K562 (cell line): Measurements from ENCODE around the gene GHDC. TPM values are rescaled to one million over a fixed set of nuclear protein-coding genes. Genes with fewer than 3 reads are reported as not detected.

Experiments used
- ATAC-seq: fragments of 200-7000 bp; cut with Tn5 transposase; 3 replicates; pipeline ENCODE4 v1.9.1; 2020; ENCODE audit warnings: moderate library complexity
- BruUV-seq: library from RNA; stranded (reverse); fragments of 400-500 nt; replicated peaks from 2 replicates; lab custom pipeline; 2021; lab: Mats Ljungman, UMichigan
- CTCF ChIA-PET: fragments of 300-600 bp; formaldehyde crosslinking; extraction: SDS; loops from one replicate; lab custom pipeline; 2021; ENCODE audit warnings: low intra/inter-chr PET ratio; lab: Yijun Ruan, JAX
- POLR2A ChIA-PET: fragments of 300-600, 350-650 bp; sonication (Branson Sonifier 250); formaldehyde crosslinking; extraction: SDS; loops from one replicate; lab custom pipeline; 2021; ENCODE audit warnings: antibody characterized with exemption, inconsistent platforms; lab: Yijun Ruan, JAX
- DNase-seq, 4 experiments: peaks; one replicate each; pipeline versions ENCODE4 v3.0.0 to v3.0.0-alpha.2; 2011 to 2018; ENCODE audit warnings: low spot score in 3 of 4, mixed read lengths in 3 of 4; ENCODE audit errors: extremely low read depth in 1 of 4
- FAIRE-seq: peaks from 2 replicates; lab custom pipeline; 2011; peaks lifted over from hg19 to GRCh38; lab: Jason Lieb, UNC
- H2AFZ ChIP-seq: 2 replicates; pipeline ENCODE4 v1.6.0; 2011; ENCODE audit warnings: low read depth, low read length, control low read depth, inconsistent platforms
- H3K27ac ChIP-seq: fragments of 200-600 bp; 3 replicates; pipeline ENCODE4 v1.8.0; 2011; ENCODE audit warnings: low read depth, mild to moderate bottlenecking, control low read depth, inconsistent platforms, low read length, moderate library complexity, mixed read lengths; ENCODE audit errors: extremely low read depth
- H3K27me3 ChIP-seq, 2 experiments: fragments of 300-600 bp in 1 of 2; 2 replicates in 1 of 2; 3 replicates in 1 of 2; pipeline versions ENCODE4 v1.6.0 to v1.8.0; 2011; ENCODE audit warnings: inconsistent platforms in 2 of 2, low read length in 2 of 2, mild to moderate bottlenecking in 1 of 2, mixed read lengths in 1 of 2, moderate library complexity in 1 of 2; ENCODE audit not compliant: control insufficient read depth in 2 of 2, insufficient read depth in 2 of 2
- H3K36me3 ChIP-seq: fragments of 300-600 bp; 3 replicates; pipeline ENCODE4 v1.8.0; 2011; ENCODE audit warnings: mild to moderate bottlenecking, low read length, inconsistent platforms; ENCODE audit not compliant: control insufficient read depth, insufficient read depth
- H3K4me1 ChIP-seq, 2 experiments: fragments of 200-600 bp in 1 of 2; replicated peaks in 1 of 2; 2 replicates in 1 of 2; 3 replicates in 1 of 2; pipeline versions ENCODE4 v1.5.1 to v1.8.0; 2011; ENCODE audit warnings: inconsistent platforms in 2 of 2, low read length in 2 of 2, mild to moderate bottlenecking in 1 of 2, mixed read lengths in 1 of 2, moderate library complexity in 1 of 2; ENCODE audit not compliant: control insufficient read depth in 2 of 2, insufficient read depth in 2 of 2
- H3K4me2 ChIP-seq: 2 replicates; pipeline ENCODE4 v1.6.1; 2011; ENCODE audit warnings: low read length, control low read depth, inconsistent platforms, mixed read lengths; ENCODE audit not compliant: insufficient read depth
- H3K4me3 ChIP-seq: fragments of 200-600 bp; sonication (generic), shearing (Covaris generic); 2 replicates; pipeline ENCODE4 v1.5.1; 2016; ENCODE audit warnings: control low read depth, inconsistent platforms
- H3K79me2 ChIP-seq: fragments of 200-600 bp; 3 replicates; pipeline ENCODE4 v1.8.0; 2011; ENCODE audit warnings: low read length, inconsistent platforms; ENCODE audit not compliant: control insufficient read depth, insufficient read depth
- H3K9ac ChIP-seq, 2 experiments: 2 replicates each; pipeline versions ENCODE4 v1.6.0 to v1.6.1; 2011; ENCODE audit warnings: low read depth in 2 of 2, low read length in 2 of 2, control low read depth in 1 of 2, inconsistent platforms in 1 of 2, mild to moderate bottlenecking in 1 of 2, mixed read lengths in 1 of 2; ENCODE audit not compliant: insufficient read depth in 1 of 2
- H3K9me1 ChIP-seq: one replicate; pipeline ENCODE4 v1.6.0; 2011; ENCODE audit warnings: inconsistent platforms, mild to moderate bottlenecking, low read length, moderate library complexity; ENCODE audit not compliant: control insufficient read depth, insufficient read depth
- H3K9me3 ChIP-seq: replicated peaks from 2 replicates; pipeline ENCODE4 v1.5.1; 2011; ENCODE audit warnings: low read depth, low read length, inconsistent platforms; ENCODE audit not compliant: control insufficient read depth, insufficient read depth
- H4K20me1 ChIP-seq: replicated peaks from 2 replicates; pipeline ENCODE4 v1.6.1; 2011; ENCODE audit warnings: low read length, inconsistent platforms, mixed read lengths; ENCODE audit not compliant: control insufficient read depth, insufficient read depth
- EZH2 ChIP-seq: IDR thresholded peaks from 2 replicates; pipeline ENCODE4 v1.6.1; 2012; ENCODE audit warnings: low read depth, mild to moderate bottlenecking, inconsistent platforms, low read length, borderline replicate concordance
- MAFK ChIP-seq: IDR thresholded peaks from 2 replicates; pipeline ENCODE4 v1.6.1; 2011; ENCODE audit warnings: low read length, improper control_type of control experiment
- RBM25 ChIP-seq: fragments of 200-400 bp; formaldehyde crosslinking; IDR thresholded peaks from 2 replicates; pipeline ENCODE4 v1.6.1; 2018; ENCODE audit warnings: low read length, low read depth, moderate library complexity; ENCODE audit not compliant: severe bottlenecking
- STAT6 ChIP-seq: sonication (generic); formaldehyde crosslinking; IDR thresholded peaks from 2 replicates; pipeline ENCODE4 v1.8.1; 2023; ENCODE audit warnings: mild to moderate bottlenecking, missing genetic modification reagents
- WGBS: fragments of 100-300 bp; shearing (Covaris generic); methylation state at CpG from one replicate; pipeline ENCODE4 v1.1.6; 2016; ENCODE audit warnings: low coverage, mixed read lengths; ENCODE audit not compliant: insufficient coverage; ENCODE audit errors: missing lambda C conversion rate; 5-methylcytosine and 5-hydroxymethylcytosine counted together
- in situ Hi-C: fragments of 300-500 bp; cut with MboI; formaldehyde crosslinking; loops from 4 replicates; pipeline ENCODE4 v1.15.0; 2018; ENCODE audit warnings: inconsistent platforms, mixed read lengths
- intact Hi-C: fragments of 100-400 bp; cut with micrococcal nuclease; formaldehyde crosslinking; loops from 2 replicates; pipeline ENCODE4 v1.14.2; 2022
- polyA plus RNA-seq, 8 experiments: library from polyadenylated mRNA; depleted of rRNA in 4 of 8; stranded (reverse) in 5 of 8; unstranded in 3 of 8; fragments of >200 nt; fragmentation: Nextera tagmentation in 2 of 8; fragmentation: Illumina TruSeq in 1 of 8; extraction: Ambion mirVana in 2 of 8; extraction: Trizol in 1 of 8; gene quantifications; 2 replicates each; pipeline versions ENCODE4 v1.2.1 to v1.2.3, GENCODE V29; 2011 to 2014; ENCODE audit warnings: inconsistent platforms in 1 of 8, missing spikeins in 1 of 8
- total RNA-seq, 7 experiments: library from RNA; depleted of rRNA in 6 of 7; stranded (reverse); fragments of >200 nt in 6 of 7; fragmentation: Illumina TruSeq in 2 of 7; extraction: Trizol in 2 of 7; gene quantifications; 2 replicates each; pipeline versions ENCODE4 v1.2.1 to v1.2.3, GENCODE V29; 2011 to 2021; ENCODE audit warnings: low replicate concordance in 1 of 7
- TF ChIP-seq, protein P1 (sequence below), 2 experiments: fragments of 450-650 bp; formaldehyde crosslinking in 1 of 2; IDR thresholded peaks; 2 replicates each; pipeline versions ENCODE4 v1.4.0 to v1.6.1; 2014 to 2020; ENCODE audit warnings: mild to moderate bottlenecking in 2 of 2, borderline replicate concordance in 1 of 2, low read depth in 1 of 2

The GHDC gene
- total and polyA plus RNA-seq, 9 of the 15 experiments (the other 6 are each of a cell fraction or from before 2014, with no cell fraction given) = 0.65 to 23.2 (median 11.2) TPM

DNA sequence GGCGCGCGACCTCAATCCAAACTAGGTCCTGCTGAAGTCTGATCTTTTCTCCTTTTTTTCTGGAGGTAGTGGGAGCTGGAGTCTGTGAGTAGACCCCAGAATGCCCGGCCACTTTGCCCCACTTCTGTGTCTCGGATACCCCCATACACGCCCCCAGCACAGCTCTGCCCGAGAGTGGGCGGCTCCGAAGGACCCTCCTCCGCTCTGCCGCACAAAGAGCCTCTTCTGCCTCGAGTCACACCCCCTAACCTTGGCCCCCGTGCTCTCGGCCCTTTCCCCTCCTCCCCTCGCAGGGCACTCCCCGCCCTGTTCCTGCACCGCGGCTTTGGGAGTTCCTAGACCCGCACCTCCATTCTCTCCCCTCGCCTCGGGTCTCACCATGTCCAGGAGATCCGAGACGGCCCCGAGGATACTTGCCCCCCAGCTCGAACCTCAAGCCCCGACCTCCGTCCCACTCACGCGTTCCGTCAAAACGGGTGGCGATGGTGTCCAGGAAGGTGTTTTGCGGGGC is 13.8 kb downstream of the GHDC start:
- CTCF ChIA-PET = interaction anchor here (1.3 to 1.4 kb wide), 2 partner anchors 62 to 114 kb away, joined by 3 to 12 read pairs; no protein-coding TSS in a partner anchor
- Histone ChIP-seq H3K4me3 (peak overlapping the region; percentile 60), H3K36me3 (no peaks in the 10 kb centered on the region), H3K4me1 (peaks cover 31 to 47% of the 10 kb centered on the region in 2 experiments), H3K9me1 (peaks cover 7% of the 10 kb centered on the region), H3K4me2 (peak overlapping the region; percentile 78), H2AFZ (peak overlapping the region; percentile 90), H3K9ac (peak overlapping the region in 1 of 2 experiments; percentile 89; a peak in 2 of 4 replicates), H3K9me3 (no peaks in the 10 kb centered on the region), H4K20me1 (0 out of 2 replicates have a peak, but pooled peaks cover 4% of the 10 kb centered on the region), H3K27ac (no peak overlapping the region), H3K79me2 (peaks cover 11% of the 10 kb centered on the region; the same call in 2 of the 3 replicates), H3K27me3 (no peaks in the 10 kb centered on the region)
- no TSS peak for BruUV-seq
- POLR2A ChIA-PET = interaction anchor here (0.6 to 1.5 kb wide), 7 partner anchors 13 to 197 kb away, joined by 3 to 4 read pairs (median 4); no protein-coding TSS in a partner anchor
- 1% methylated on average over 32 of the region's 33 CpGs for WGBS
- intact Hi-C loops = loop anchor here (2.0 to 10.0 kb wide), 3 partner anchors 62 to 224 kb away; no protein-coding TSS in a partner anchor
- FAIRE-seq = no peak
- ATAC-seq = 0 out of 3 replicates have a peak, but pooled peaks have one; percentile 14
- peak in 1 of 4 experiments; percentile 31 for DNase-seq
- in situ Hi-C loops = no loop called here
- TF ChIP-seq, protein P1, sequence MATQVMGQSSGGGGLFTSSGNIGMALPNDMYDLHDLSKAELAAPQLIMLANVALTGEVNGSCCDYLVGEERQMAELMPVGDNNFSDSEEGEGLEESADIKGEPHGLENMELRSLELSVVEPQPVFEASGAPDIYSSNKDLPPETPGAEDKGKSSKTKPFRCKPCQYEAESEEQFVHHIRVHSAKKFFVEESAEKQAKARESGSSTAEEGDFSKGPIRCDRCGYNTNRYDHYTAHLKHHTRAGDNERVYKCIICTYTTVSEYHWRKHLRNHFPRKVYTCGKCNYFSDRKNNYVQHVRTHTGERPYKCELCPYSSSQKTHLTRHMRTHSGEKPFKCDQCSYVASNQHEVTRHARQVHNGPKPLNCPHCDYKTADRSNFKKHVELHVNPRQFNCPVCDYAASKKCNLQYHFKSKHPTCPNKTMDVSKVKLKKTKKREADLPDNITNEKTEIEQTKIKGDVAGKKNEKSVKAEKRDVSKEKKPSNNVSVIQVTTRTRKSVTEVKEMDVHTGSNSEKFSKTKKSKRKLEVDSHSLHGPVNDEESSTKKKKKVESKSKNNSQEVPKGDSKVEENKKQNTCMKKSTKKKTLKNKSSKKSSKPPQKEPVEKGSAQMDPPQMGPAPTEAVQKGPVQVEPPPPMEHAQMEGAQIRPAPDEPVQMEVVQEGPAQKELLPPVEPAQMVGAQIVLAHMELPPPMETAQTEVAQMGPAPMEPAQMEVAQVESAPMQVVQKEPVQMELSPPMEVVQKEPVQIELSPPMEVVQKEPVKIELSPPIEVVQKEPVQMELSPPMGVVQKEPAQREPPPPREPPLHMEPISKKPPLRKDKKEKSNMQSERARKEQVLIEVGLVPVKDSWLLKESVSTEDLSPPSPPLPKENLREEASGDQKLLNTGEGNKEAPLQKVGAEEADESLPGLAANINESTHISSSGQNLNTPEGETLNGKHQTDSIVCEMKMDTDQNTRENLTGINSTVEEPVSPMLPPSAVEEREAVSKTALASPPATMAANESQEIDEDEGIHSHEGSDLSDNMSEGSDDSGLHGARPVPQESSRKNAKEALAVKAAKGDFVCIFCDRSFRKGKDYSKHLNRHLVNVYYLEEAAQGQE (IDR thresholded peaks at IDR 0.05; ENCODE audit: borderline replicate concordance) = no peak
- TF ChIP-seq, protein P1 (CRISPR knock-in tag; IDR thresholded peaks at IDR 0.05; ENCODE audit: low read depth) = peak; percentile 41; the same call in 1 of the 2 replicates
- TF ChIP-seq EZH2 (no peak), STAT6 (CRISPR knock-in tag) (no peak), RBM25 (no peak), MAFK (no peak)
